IPS-20b (cell line): ENCODE measurements around the gene KDR.

Experiments used
- H3K27ac ChIP-seq: one replicate; pipeline ENCODE4 v1.5.1; 2013; ENCODE audit warnings: low read length
- H3K27me3 ChIP-seq: 2 replicates; pipeline ENCODE4 v1.6.1; 2013; ENCODE audit warnings: mild to moderate bottlenecking, low read length, inconsistent platforms; ENCODE audit not compliant: insufficient read depth
- H3K36me3 ChIP-seq: 2 replicates; pipeline ENCODE4 v1.6.1; 2013; ENCODE audit warnings: low read depth, mild to moderate bottlenecking, inconsistent platforms, low read length, moderate library complexity; ENCODE audit not compliant: insufficient read depth
- H3K4me1 ChIP-seq: 2 replicates; pipeline ENCODE4 v1.6.1; 2013; ENCODE audit warnings: mild to moderate bottlenecking, control low read depth, inconsistent platforms, low read length, moderate library complexity; ENCODE audit not compliant: insufficient read depth
- H3K4me3 ChIP-seq: 2 replicates; pipeline ENCODE4 v1.5.1; 2013; ENCODE audit warnings: mild to moderate bottlenecking, low read length, inconsistent platforms
- H3K9ac ChIP-seq: 2 replicates; pipeline ENCODE4 v1.6.1; 2013; ENCODE audit warnings: low read depth, mild to moderate bottlenecking, inconsistent platforms, low read length, moderate library complexity
- H3K9me3 ChIP-seq: 2 replicates; pipeline ENCODE4 v1.6.1; 2013; ENCODE audit warnings: mild to moderate bottlenecking, low read depth, low read length, inconsistent platforms; ENCODE audit not compliant: insufficient read depth

KDR gene

GRCh38 chr4:55122235-55122634 is 3.2 kb downstream of the KDR start:
- H3K27ac ChIP-seq = no peak overlapping the region
- H3K9me3 ChIP-seq = no peaks in the 10 kb centered on the region
- peaks cover 15% of the 10 kb centered on the region for H3K36me3 ChIP-seq
- no peak overlapping the region for H3K9ac ChIP-seq
- peaks cover 21% of the 10 kb centered on the region; the same call in 1 of the 2 replicates for H3K4me1 ChIP-seq
- H3K4me3 ChIP-seq = peak overlapping the region; percentile 87
- peaks cover 43% of the 10 kb centered on the region for H3K27me3 ChIP-seq

GRCh38 chr4:55121246-55121645 is 4.1 kb downstream of the KDR start:
- H3K4me3 ChIP-seq = no peak overlapping the region
- no peaks in the 10 kb centered on the region for H3K9me3 ChIP-seq
- peaks cover 21% of the 10 kb centered on the region; the same call in 1 of the 2 replicates for H3K4me1 ChIP-seq
- H3K27me3 ChIP-seq = peaks cover 35% of the 10 kb centered on the region
- no peak overlapping the region for H3K9ac ChIP-seq
- H3K36me3 ChIP-seq = peaks cover 25% of the 10 kb centered on the region
- no peak overlapping the region for H3K27ac ChIP-seq

GRCh38 chr4:55118397-55118796 is 7.0 kb downstream of the KDR start:
- peaks cover 8% of the 10 kb centered on the region; the same call in 1 of the 2 replicates for H3K4me1 ChIP-seq
- no peak overlapping the region for H3K9ac ChIP-seq
- H3K27me3 ChIP-seq = peaks cover 7% of the 10 kb centered on the region; the same call in 1 of the 2 replicates
- H3K4me3 ChIP-seq = no peak overlapping the region
- H3K9me3 ChIP-seq = no peaks in the 10 kb centered on the region
- H3K27ac ChIP-seq = no peak overlapping the region
- peaks cover 50% of the 10 kb centered on the region for H3K36me3 ChIP-seq

- Histone ChIP-seq H3K36me3 (peaks cover 58% of the 10 kb centered on the region), H3K9ac (no peak overlapping the region), H3K4me1 (peaks cover 3% of the 10 kb centered on the region; the same call in 1 of the 2 replicates), H3K4me3 (no peak overlapping the region), H3K27me3 (no peaks in the 10 kb centered on the region), H3K27ac (no peak overlapping the region), H3K9me3 (no peaks in the 10 kb centered on the region)
Measured at GRCh38 chr4:55117511-55117910, 7.9 kb downstream of the KDR start.

- H3K4me1 ChIP-seq = peaks cover 3% of the 10 kb centered on the region; the same call in 1 of the 2 replicates
- no peak overlapping the region for H3K27ac ChIP-seq
- H3K4me3 ChIP-seq = no peak overlapping the region
- no peaks in the 10 kb centered on the region for H3K27me3 ChIP-seq
- no peak overlapping the region for H3K9ac ChIP-seq
- peaks cover 67% of the 10 kb centered on the region for H3K36me3 ChIP-seq
- H3K9me3 ChIP-seq = no peaks in the 10 kb centered on the region
Measured at GRCh38 chr4:55116450-55116849, 8.9 kb downstream of the KDR start.

GRCh38 chr4:55111601-55112000 is 13.8 kb downstream of the KDR start:
- H3K27me3 ChIP-seq = no peaks in the 10 kb centered on the region
- peaks cover 94% of the 10 kb centered on the region for H3K36me3 ChIP-seq
- no peak overlapping the region for H3K4me3 ChIP-seq
- peaks cover 1% of the 10 kb centered on the region; the same call in 1 of the 2 replicates for H3K4me1 ChIP-seq
- H3K9me3 ChIP-seq = no peaks in the 10 kb centered on the region
- H3K27ac ChIP-seq = no peak overlapping the region
- no peak overlapping the region for H3K9ac ChIP-seq

GRCh38 chr4:55110131-55110530 is 15.3 kb downstream of the KDR start:
- H3K27me3 ChIP-seq = no peaks in the 10 kb centered on the region
- no peaks in the 10 kb centered on the region for H3K9me3 ChIP-seq
- H3K36me3 ChIP-seq = peaks cover 98% of the 10 kb centered on the region
- no peaks in the 10 kb centered on the region for H3K4me1 ChIP-seq
- H3K27ac ChIP-seq = no peak overlapping the region
- H3K9ac ChIP-seq = no peak overlapping the region
- H3K4me3 ChIP-seq = no peak overlapping the region

GRCh38 chr4:55107054-55107453 is 18.3 kb downstream of the KDR start:
- H3K9me3 ChIP-seq = no peaks in the 10 kb centered on the region
- no peak overlapping the region for H3K27ac ChIP-seq
- H3K4me1 ChIP-seq = no peaks in the 10 kb centered on the region
- H3K9ac ChIP-seq = no peak overlapping the region
- no peaks in the 10 kb centered on the region for H3K27me3 ChIP-seq
- H3K4me3 ChIP-seq = no peak overlapping the region
- H3K36me3 ChIP-seq = peaks cover 100% of the 10 kb centered on the region

- H3K9me3 ChIP-seq = no peaks in the 10 kb centered on the region
- H3K9ac ChIP-seq = no peak overlapping the region
- no peaks in the 10 kb centered on the region for H3K27me3 ChIP-seq
- no peak overlapping the region for H3K4me3 ChIP-seq
- H3K27ac ChIP-seq = no peak overlapping the region
- H3K4me1 ChIP-seq = no peaks in the 10 kb centered on the region
- peaks cover 99% of the 10 kb centered on the region for H3K36me3 ChIP-seq
Measured at GRCh38 chr4:55103224-55103623, 22.2 kb downstream of the KDR start.

- H3K9ac ChIP-seq = no peak overlapping the region
- H3K27ac ChIP-seq = no peak overlapping the region
- H3K36me3 ChIP-seq = peaks cover 99% of the 10 kb centered on the region
- no peak overlapping the region for H3K4me3 ChIP-seq
- H3K4me1 ChIP-seq = no peaks in the 10 kb centered on the region
- no peaks in the 10 kb centered on the region for H3K9me3 ChIP-seq
- no peaks in the 10 kb centered on the region for H3K27me3 ChIP-seq
Measured at GRCh38 chr4:55099816-55100215, 25.6 kb downstream of the KDR start.

- H3K9me3 ChIP-seq = no peaks in the 10 kb centered on the region
- H3K4me1 ChIP-seq = no peaks in the 10 kb centered on the region
- no peak overlapping the region for H3K9ac ChIP-seq
- no peak overlapping the region for H3K4me3 ChIP-seq
- no peak overlapping the region for H3K27ac ChIP-seq
- H3K27me3 ChIP-seq = no peaks in the 10 kb centered on the region
- peaks cover 99% of the 10 kb centered on the region for H3K36me3 ChIP-seq
Measured at GRCh38 chr4:55098456-55099204, 26.8 kb downstream of the KDR start.

GRCh38 chr4:55096619-55097018 is 28.8 kb downstream of the KDR start:
- no peak overlapping the region for H3K4me3 ChIP-seq
- H3K36me3 ChIP-seq = peaks cover 99% of the 10 kb centered on the region
- no peak overlapping the region for H3K9ac ChIP-seq
- no peaks in the 10 kb centered on the region for H3K4me1 ChIP-seq
- no peak overlapping the region for H3K27ac ChIP-seq
- H3K9me3 ChIP-seq = no peaks in the 10 kb centered on the region
- H3K27me3 ChIP-seq = no peaks in the 10 kb centered on the region
